Cardiac septum (tissue), 1 donor: ENCODE results near the gene UTS2R. TPM values are rescaled to one million over a fixed set of nuclear protein-coding genes. Genes with fewer than 3 reads are reported as not detected.
"Not testable (repeated sequence)": the region's sequence is repeated elsewhere in the genome, so short reads cannot be mapped to it uniquely, and the experiment has no call there.

Source experiments
- DNase-seq: peaks from one replicate; pipeline ENCODE4 v3.0.0-alpha.2; 2020; ENCODE audit warnings: low spot score
- intact Hi-C: fragments of 100-400 bp; cut with DNase I; formaldehyde crosslinking; loops from one replicate; pipeline ENCODE4 v1.14.0; 2022
- total RNA-seq: library from RNA; stranded (reverse); fragmentation: NEBNext Ultra II Directional; extraction: Animal tissue kit (Norgen Biotek cat#: 25700); gene quantifications from one replicate; pipeline ENCODE4 v1.2.1, GENCODE V29; 2021
- donor health status: DM: no; HTN: no; CAD: no.

UTS2R gene
- total RNA-seq, 1 donor from 2014 or later = 0.51 TPM

- intact Hi-C loops = no loop called here
Measured at GRCh38 chr17:82333279-82334171, 38.0 kb upstream of the UTS2R start, which contains the start of gene SECTM1. Gene SECTM1 (minus strand): TSS chr17:82333766. CDS start chr17:82327240, 6,526 bp downstream.

GRCh38 chr17:82334204-82334621 is 37.4 kb upstream of the UTS2R start:
- intact Hi-C loops = no loop called here
- DNase-seq = no peak

More at GRCh38 chr17:82333279-82334171, 38.0 kb upstream of the UTS2R start, which contains the start of gene SECTM1:
- DNase-seq = peak; percentile 92

- no peak for DNase-seq
- intact Hi-C loops = loop anchor here (5.0 kb wide), 1 partner anchor 257 kb away; no protein-coding TSS in a partner anchor
Measured at GRCh38 chr17:82334622-82335394, 36.8 kb upstream of the UTS2R start.

GRCh38 chr17:82338858-82339633 is 32.5 kb upstream of the UTS2R start:
- intact Hi-C loops = loop anchor here (5.0 kb wide), 1 partner anchor 253 kb away; no protein-coding TSS in a partner anchor
- no peak for DNase-seq

- no peak for DNase-seq
- intact Hi-C loops = loop anchor here (5.0 kb wide), 1 partner anchor 252 kb away; no protein-coding TSS in a partner anchor
Measured at GRCh38 chr17:82339634-82340580, 31.7 kb upstream of the UTS2R start.

GRCh38 chr17:82342361-82343079 is 29.0 kb upstream of the UTS2R start:
- intact Hi-C loops = no loop called here
- no peak for DNase-seq

GRCh38 chr17:82343560-82343959 is 28.0 kb upstream of the UTS2R start:
- intact Hi-C loops = no loop called here
- no peak for DNase-seq

GRCh38 chr17:82344175-82344907 is 27.2 kb upstream of the UTS2R start:
- intact Hi-C loops = no loop called here
- DNase-seq = no peak

GRCh38 chr17:82345151-82345976 is 26.2 kb upstream of the UTS2R start:
- intact Hi-C loops = no loop called here
- no peak for DNase-seq

GRCh38 chr17:82346342-82347300 is 24.9 kb upstream of the UTS2R start:
- intact Hi-C loops = no loop called here
- no peak for DNase-seq

- DNase-seq, intact Hi-C loops: not testable (repeated sequence)
Measured at GRCh38 chr17:82347994-82348393, 23.6 kb upstream of the UTS2R start.

- intact Hi-C loops = no loop called here
- no peak for DNase-seq
Measured at GRCh38 chr17:82348434-82348833, 23.1 kb upstream of the UTS2R start.

GRCh38 chr17:82348866-82349265 is 22.7 kb upstream of the UTS2R start:
- no peak for DNase-seq
- intact Hi-C loops = no loop called here

GRCh38 chr17:82349287-82349701 is 22.3 kb upstream of the UTS2R start:
- intact Hi-C loops = no loop called here
- DNase-seq = no peak
